GM21515 (cell line): ENCODE data around the gene TBKBP1.

Experiments used
- ATAC-seq: cut with Tn5 transposase; IDR thresholded peaks from one replicate; pipeline ENCODE4 v1.9.1; 2021; ENCODE audit not compliant: unreplicated experiment

The TBKBP1 gene

DNA sequence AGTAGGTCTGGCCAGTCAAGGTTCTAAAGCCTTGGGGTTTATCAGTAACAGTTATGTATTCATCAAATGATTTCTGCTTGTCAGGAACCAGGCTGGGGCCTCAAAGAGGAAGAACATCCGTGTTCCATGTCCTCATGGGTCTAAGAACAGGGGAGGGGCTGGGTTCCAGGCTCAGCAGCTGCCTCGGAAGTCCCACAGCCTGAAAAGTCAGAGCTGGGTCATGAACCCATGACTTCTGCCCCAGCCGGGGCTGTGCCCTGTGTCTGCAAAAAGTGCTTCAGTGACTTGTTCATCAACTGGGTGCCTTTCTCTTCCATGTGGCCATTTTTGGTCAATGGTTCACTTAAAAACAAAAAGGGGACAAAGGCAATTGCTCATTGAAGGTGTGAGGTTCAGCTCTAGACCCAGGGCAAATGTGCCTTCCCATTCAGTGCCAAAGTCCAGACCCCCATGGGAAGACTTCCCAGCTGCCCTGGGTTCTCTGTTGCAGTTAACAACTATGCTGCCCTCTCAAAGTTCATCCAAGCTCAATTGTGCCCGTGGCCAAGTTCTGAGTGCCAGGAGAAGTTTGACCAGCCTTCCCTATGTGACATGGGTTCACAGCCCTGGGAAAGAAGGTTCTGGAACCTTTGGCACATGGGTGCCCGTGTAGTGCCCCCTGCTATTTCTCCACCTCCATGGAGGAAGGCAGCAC lies 18.5 kb downstream of the TBKBP1 start:
- no peak for ATAC-seq

- ATAC-seq: no peak
Measured at GRCh38 chr17:47713980-47714700, 20.2 kb downstream of the TBKBP1 start.

- ATAC-seq: no peak
Measured at GRCh38 chr17:47714773-47715396, 20.9 kb downstream of the TBKBP1 start.

GRCh38 chr17:47715669-47716325 lies 21.8 kb downstream of the TBKBP1 start:
- no peak for ATAC-seq

DNA sequence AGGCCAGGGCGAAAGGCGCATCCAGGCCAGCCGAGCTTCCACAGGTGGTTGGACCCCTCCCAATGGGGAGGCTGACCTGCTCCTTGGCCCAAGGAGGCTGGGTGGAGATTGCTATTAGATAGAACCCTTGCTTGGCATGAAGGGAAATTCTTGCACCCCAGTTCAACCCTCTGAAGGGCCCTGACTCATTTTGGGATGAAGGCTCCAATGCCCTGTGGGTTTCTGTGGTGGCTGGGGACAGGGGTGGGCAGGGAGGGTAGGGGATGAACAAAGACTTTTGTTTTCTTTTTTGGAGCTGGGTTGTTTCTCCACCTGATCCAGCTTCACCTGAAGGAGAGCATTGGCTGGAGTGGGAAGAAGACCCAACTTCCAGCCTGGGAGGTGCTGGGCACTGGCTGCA lies 22.4 kb downstream of the TBKBP1 start:
- ATAC-seq: no peak

- ATAC-seq: no peak
Measured at GRCh38 chr17:47717261-47717697, 23.3 kb downstream of the TBKBP1 start.

DNA sequence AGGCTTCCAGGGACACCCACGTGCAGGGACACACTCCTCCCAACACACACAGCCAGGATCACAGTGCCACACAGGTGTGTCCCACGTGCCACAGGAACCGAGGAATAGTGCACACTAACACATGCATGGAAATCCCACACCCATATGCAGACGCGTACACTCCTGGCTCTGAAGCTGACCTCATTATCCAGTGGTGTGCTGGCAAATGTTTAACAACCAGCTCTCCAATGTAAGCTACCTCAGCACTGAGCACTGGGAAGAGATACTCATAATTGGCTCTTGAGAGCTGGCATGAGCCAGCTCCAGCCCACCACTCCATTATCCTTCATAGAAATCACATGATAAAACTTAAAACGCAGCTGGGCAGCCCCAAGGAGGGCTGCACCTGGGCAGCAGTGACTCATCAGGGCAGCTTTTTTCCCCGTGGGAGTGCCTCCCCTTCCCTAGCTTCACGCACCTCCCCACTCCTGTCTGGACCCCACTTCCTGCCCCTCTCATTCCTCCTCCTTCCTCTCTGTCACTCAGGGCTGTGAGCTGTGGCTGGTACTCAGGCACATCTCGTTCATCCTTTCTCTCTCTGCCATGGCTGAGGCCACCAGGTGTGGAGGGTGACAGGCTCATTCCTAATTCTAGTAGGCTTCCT lies 24.1 kb downstream of the TBKBP1 start:
- ATAC-seq: no peak

DNA sequence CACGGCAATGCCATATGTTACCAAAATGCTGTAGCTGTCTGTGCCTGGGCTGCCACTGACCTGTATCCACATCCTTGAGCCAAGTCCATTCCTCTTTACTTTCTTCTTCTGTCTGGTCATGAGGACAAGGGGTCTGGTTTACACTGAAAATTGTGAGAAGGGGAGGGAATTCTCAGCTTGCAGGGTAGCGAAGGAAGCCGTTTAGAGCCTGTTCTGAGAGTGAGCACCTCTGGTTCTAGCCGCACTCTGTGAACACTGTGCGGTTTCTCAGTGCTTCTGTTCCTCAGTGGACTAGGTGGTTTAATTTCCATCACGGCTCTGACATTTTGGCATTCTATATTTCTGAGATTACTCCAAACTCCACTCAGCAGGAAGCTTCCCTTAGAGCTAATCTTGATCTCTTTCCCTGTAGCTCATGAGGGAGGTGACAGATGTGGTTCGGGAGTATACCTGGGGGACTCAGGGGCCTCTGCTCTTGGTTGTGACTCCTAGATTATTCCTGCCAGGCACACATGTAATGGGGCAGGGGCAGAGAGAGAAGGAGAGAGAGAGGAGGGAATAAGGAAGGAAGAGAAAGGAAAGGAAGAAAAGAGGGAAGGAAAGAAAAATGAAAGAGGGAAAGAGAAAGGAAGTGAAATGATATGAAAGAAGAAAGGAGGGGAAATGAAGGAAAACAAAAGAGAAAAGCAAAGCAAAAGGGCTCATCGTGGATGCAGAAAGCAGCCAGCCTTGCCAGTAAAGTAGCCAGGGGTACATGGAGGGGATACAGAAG lies 24.9 kb downstream of the TBKBP1 start:
- no peak for ATAC-seq

GRCh38 chr17:47719411-47720152 lies 25.6 kb downstream of the TBKBP1 start:
- no peak for ATAC-seq

GRCh38 chr17:47720196-47720595 lies 26.2 kb downstream of the TBKBP1 start:
- ATAC-seq: no peak

DNA sequence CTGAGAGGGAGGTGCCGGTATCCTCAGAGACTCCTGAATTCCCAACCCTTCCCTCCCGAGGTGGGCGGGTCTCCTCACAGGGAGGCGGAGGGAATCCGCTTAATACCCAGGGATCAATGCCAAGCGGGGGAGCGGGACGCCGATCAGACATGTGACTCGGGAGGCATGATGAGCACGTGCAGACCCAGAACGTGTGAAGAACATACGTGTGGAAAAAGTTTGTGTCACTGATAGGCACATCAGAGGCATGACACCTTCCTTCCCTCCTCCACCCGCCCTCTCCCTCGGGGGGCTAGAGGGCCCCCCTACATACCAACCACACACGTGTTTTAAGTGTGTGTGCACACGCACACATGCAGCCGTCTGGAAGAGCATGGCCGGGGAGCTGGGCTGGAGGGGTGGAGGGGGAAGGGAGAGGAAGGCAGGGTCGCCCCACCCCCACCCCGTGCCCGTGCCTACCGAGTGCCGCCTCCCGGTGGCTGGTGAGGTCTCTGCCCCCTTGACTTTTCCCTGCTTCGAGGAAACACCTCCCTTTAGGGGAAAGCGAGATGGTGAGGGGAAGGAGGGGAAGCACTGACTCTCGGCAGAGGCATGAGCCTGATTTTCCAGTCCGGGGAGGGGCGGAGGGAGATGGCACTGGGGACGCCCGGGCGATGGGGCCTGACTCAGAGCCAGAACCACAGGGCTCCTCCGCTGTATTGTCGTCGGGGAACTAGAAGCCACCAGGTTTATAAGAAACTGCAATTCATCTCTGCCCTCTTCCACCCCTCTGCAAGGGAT lies 27.0 kb downstream of the TBKBP1 start:
- ATAC-seq: no peak

DNA sequence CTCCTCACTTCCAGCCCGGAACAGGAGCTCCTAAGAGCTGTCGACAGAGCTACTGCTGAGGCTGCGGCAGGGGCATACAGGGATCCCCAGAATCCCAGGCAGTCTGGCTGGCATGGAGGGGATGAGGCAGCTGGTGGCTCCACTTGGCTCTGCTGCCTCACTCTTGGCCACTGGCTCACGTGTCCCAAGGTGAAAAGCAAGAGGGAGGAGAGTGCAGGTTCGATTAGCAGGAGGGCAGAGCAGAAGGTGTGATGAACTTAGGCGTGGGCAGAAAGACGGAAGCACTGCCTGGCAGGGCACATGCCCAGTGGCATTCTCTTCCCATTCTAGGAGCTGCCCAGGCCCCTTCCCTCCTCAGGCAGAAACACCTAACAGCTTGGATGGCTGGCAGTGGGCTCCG lies 27.8 kb downstream of the TBKBP1 start:
- no peak for ATAC-seq

DNA sequence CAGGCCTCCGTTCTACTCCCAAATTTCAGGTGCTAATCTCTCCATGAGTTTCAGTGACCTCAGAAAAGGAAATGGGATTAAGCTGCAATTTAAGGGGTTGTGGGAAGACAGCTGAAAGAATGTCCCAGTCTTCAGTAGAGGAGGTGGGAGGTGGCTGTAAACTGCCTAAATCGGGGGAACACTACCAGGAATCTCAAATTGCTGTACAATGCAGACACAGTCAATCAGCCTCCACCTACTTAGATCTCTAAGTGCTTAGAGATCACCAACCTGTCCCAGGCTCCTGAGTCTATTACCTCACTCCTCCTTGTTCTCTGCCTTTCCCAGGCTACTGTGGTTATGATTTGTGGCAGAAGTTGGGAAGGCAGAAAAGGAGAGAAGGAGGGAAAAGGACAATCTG lies 30.7 kb downstream of the TBKBP1 start:
- no peak for ATAC-seq

GRCh38 chr17:47725446-47726111 lies 31.6 kb downstream of the TBKBP1 start:
- ATAC-seq: no peak

GRCh38 chr17:47726796-47727703 lies 33.1 kb downstream of the TBKBP1 start:
- ATAC-seq: no peak

DNA sequence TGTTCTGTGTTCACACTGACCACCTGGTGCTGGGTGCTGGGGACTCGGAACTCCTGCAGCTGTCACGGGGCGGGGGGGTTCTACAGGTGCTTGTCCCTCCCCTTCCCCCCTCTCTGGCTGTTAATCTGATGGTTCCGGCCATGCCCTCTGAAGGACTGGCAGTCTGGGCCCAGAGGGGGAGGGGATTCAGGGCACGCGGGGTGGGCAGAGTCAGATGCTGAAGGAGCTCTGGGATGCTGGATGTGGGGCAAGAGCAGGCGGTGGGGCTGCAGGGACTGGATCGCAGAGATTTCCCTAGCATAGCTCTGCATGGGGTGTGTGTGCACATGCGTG lies 33.7 kb downstream of the TBKBP1 start:
- no peak for ATAC-seq

DNA sequence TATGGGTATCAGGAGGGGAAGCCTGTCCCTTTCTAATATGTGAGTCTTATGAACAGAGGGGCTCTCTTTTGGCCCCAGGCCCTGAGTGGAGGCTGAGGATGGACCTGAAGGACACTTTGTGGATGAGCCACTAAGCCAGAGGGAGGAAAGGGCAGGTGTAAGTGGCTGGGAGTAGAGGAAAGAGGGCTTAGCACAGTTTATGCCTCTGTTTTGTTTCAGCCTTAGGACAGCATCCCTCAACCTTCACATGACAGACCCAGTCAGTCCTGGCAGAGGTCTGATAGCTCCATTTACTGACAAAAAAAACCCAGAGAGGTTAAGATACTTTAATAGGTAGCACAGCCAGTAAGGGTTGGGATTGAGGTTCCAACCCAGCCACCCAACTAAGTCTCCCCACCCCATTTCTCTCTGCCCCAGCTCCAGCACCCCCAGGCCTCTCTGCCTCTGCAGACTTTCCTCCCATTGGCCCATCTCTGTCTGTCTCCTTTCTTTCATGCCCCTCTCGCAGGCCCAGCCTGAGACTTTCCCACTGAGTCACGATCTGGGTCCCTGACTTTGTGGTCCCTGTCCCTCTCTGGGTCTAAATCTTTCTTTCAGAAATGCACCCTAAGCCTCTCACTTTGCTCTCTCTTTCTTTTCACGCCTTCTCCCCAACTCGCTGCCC lies 34.4 kb downstream of the TBKBP1 start:
- ATAC-seq: no peak
